GM12878 (cell line): ENCODE measurements around the gene CDX1. TPM values are rescaled to one million over a fixed set of nuclear protein-coding genes. Genes with fewer than 3 reads are reported as not detected.

Experiments used
- ATAC-seq: fragments of 200-7000 bp; cut with Tn5 transposase; 3 replicates; pipeline ENCODE4 v1.9.1; 2020; ENCODE audit warnings: mild to moderate bottlenecking, moderate library complexity
- BruUV-seq: library from RNA; stranded (reverse); fragments of 400-500 nt; replicated peaks from 2 replicates; lab custom pipeline; 2021; lab: Mats Ljungman, UMichigan
- CTCF ChIA-PET: fragments of 300-600 bp; sonication (Branson Sonifier 250); formaldehyde crosslinking; extraction: SDS; loops from one replicate; lab custom pipeline; 2021; ENCODE audit warnings: inconsistent platforms; lab: Yijun Ruan, JAX
- POLR2A ChIA-PET: fragments of 350-600 bp; formaldehyde crosslinking; extraction: SDS; loops from one replicate; lab custom pipeline; 2021; ENCODE audit warnings: inconsistent platforms; lab: Charles Lee
- RAD21 ChIA-PET: fragments of 300-600 bp; sonication (Branson Sonifier 250); formaldehyde crosslinking; loops from one replicate; lab custom pipeline; 2023; ENCODE audit warnings: antibody characterized with exemption; ENCODE audit not compliant: unreplicated experiment; lab: Charles Lee
- SMC1A ChIA-PET: fragments of 300-600 bp; sonication (Branson Sonifier 250); formaldehyde crosslinking; loops from one replicate; lab custom pipeline; 2023; ENCODE audit not compliant: unreplicated experiment, uncharacterized antibody; lab: Charles Lee
- DNase-seq: peaks from one replicate; pipeline ENCODE4 v3.0.0-alpha.2; 2011; ENCODE audit warnings: low read depth, low spot score
- FAIRE-seq: peaks from 3 replicates; lab custom pipeline; 2011; peaks lifted over from hg19 to GRCh38; lab: Jason Lieb, UNC
- H2AFZ ChIP-seq: 2 replicates; pipeline ENCODE4 v1.6.0; 2011; ENCODE audit warnings: low read depth, low read length, control low read depth; ENCODE audit not compliant: control insufficient read depth
- H3K27ac ChIP-seq: 2 replicates; pipeline ENCODE4 v1.5.1; 2011; ENCODE audit warnings: control low read depth; ENCODE audit not compliant: control insufficient read depth, insufficient read depth
- H3K27me3 ChIP-seq, 2 experiments: replicated peaks in 1 of 2; 2 replicates each; pipeline versions ENCODE4 v1.6.0 to v1.6.1; 2011; ENCODE audit warnings: low read length in 1 of 2; ENCODE audit not compliant: control insufficient read depth in 2 of 2, insufficient read depth in 2 of 2
- H3K36me3 ChIP-seq, 2 experiments: 2 replicates each; pipeline ENCODE4 v1.5.1; 2011; ENCODE audit warnings: low read length in 1 of 2; ENCODE audit not compliant: control insufficient read depth in 2 of 2, insufficient read depth in 2 of 2
- H3K4me1 ChIP-seq: 2 replicates; pipeline ENCODE4 v1.6.1; 2011; ENCODE audit warnings: mild to moderate bottlenecking, low read length, moderate library complexity, mixed read lengths; ENCODE audit not compliant: control insufficient read depth, insufficient read depth
- H3K4me2 ChIP-seq: 2 replicates; pipeline ENCODE4 v1.6.0; 2011; ENCODE audit warnings: control low read depth; ENCODE audit not compliant: control insufficient read depth, insufficient read depth
- H3K4me3 ChIP-seq: fragments of 200-600 bp; sonication (generic); 2 replicates; pipeline ENCODE4 v1.5.1; 2016
- H3K79me2 ChIP-seq: 2 replicates; pipeline ENCODE4 v1.6.0; 2011; ENCODE audit warnings: low read length; ENCODE audit not compliant: control insufficient read depth, insufficient read depth
- H3K9ac ChIP-seq: 2 replicates; pipeline ENCODE4 v1.8.0; 2011; ENCODE audit warnings: low read length, control low read depth, mixed read lengths; ENCODE audit not compliant: control insufficient read depth, insufficient read depth
- H3K9me3 ChIP-seq: replicated peaks from 3 replicates; pipeline ENCODE4 v1.5.1; 2011; ENCODE audit warnings: mild to moderate bottlenecking, low read length; ENCODE audit not compliant: control insufficient read depth, insufficient read depth
- H4K20me1 ChIP-seq: 2 replicates; pipeline ENCODE4 v1.6.0; 2011; ENCODE audit not compliant: control insufficient read depth, insufficient read depth
- EZH2 ChIP-seq: IDR thresholded peaks from 2 replicates; pipeline ENCODE4 v1.6.1; 2012; ENCODE audit warnings: low read depth, mild to moderate bottlenecking, control low read depth, inconsistent platforms, low read length, borderline replicate concordance; ENCODE audit not compliant: control insufficient read depth
- FOXK2 ChIP-seq: fragments of 450-650 bp; IDR thresholded peaks from 2 replicates; pipeline ENCODE4 v1.6.1; 2017; ENCODE audit warnings: mild to moderate bottlenecking, moderate library complexity
- HDAC2 ChIP-seq: fragments of 200-600 bp; sonication (generic); IDR thresholded peaks from 2 replicates; pipeline ENCODE4 v1.6.1; 2017
- HDGF ChIP-seq: fragments of 450-650 bp; IDR thresholded peaks from 2 replicates; pipeline ENCODE4 v1.6.1; 2016; ENCODE audit warnings: antibody characterized with exemption
- ZBED1 ChIP-seq: IDR thresholded peaks from 2 replicates; pipeline ENCODE4 v1.6.1; 2016; ENCODE audit warnings: borderline replicate concordance
- ZNF207 ChIP-seq: fragments of 450-650 bp; IDR thresholded peaks from 2 replicates; pipeline ENCODE4 v1.6.1; 2014; ENCODE audit warnings: antibody characterized with exemption, mild to moderate bottlenecking, borderline replicate concordance
- WGBS: methylation state at CpG from one replicate; pipeline ENCODE4 v1.1.6; 2016; ENCODE audit warnings: low lambda C conversion rate; ENCODE audit not compliant: insufficient replicate concordance, insufficient coverage; ENCODE audit errors: missing lambda C conversion rate; 5-methylcytosine and 5-hydroxymethylcytosine counted together
- in situ Hi-C: fragments of 300-500 bp; cut with MboI; formaldehyde crosslinking; loops from 9 replicates; pipeline ENCODE4 v1.14.3; 2018; ENCODE audit warnings: mixed read lengths
- intact Hi-C: fragments of 100-400 bp; cut with micrococcal nuclease; formaldehyde crosslinking; loops from one replicate; pipeline ENCODE4 v1.14.2; 2022; ENCODE audit not compliant: unreplicated experiment
- polyA plus RNA-seq, 11 experiments: library from polyadenylated mRNA; depleted of rRNA in 4 of 11; unstranded in 6 of 11; stranded (reverse) in 5 of 11; fragments of >200 nt; fragmentation: Nextera tagmentation in 4 of 11; fragmentation: Illumina TruSeq in 1 of 11; extraction: Ambion mirVana in 4 of 11; extraction: Trizol in 1 of 11; gene quantifications; 1 replicate in 1 of 11; 2 replicates in 10 of 11; pipeline versions ENCODE4 v1.2.1 to v1.2.3, GENCODE V29; 2011 to 2016; ENCODE audit warnings: inconsistent platforms in 2 of 11, missing spikeins in 2 of 11, low read depth in 1 of 11
- total RNA-seq, 4 experiments: library from RNA; depleted of rRNA in 3 of 4; stranded (reverse); fragments of >200 nt in 3 of 4; fragmentation: Illumina TruSeq in 1 of 4; extraction: Trizol in 1 of 4; gene quantifications; 2 replicates each; pipeline versions ENCODE4 v1.2.1 to v1.2.3, GENCODE V29; 2013 to 2021
- TF ChIP-seq, protein P1 (sequence below): IDR thresholded peaks from 2 replicates; pipeline ENCODE4 v1.6.1; 2011; ENCODE audit warnings: borderline replicate concordance, low read depth, mild to moderate bottlenecking, moderate library complexity, low read length; ENCODE audit not compliant: insufficient read depth, poor library complexity, severe bottlenecking
- TF ChIP-seq, protein P2 (sequence below): fragments of 450-650 bp; IDR thresholded peaks from 2 replicates; pipeline ENCODE4 v1.6.1; 2017; ENCODE audit warnings: mild to moderate bottlenecking, low read depth, inconsistent platforms; ENCODE audit not compliant: poor library complexity, severe bottlenecking
- TF ChIP-seq, protein P3 (sequence below): IDR thresholded peaks from 2 replicates; pipeline ENCODE4 v1.6.1; 2012; ENCODE audit warnings: improper control_type of control experiment, low read depth, low read length; ENCODE audit not compliant: insufficient replicate concordance

Gene CDX1
- total and polyA plus RNA-seq, 10 of the 15 experiments (the other 5 are each of a cell fraction or from before 2014, with no cell fraction given) = not detected

DNA sequence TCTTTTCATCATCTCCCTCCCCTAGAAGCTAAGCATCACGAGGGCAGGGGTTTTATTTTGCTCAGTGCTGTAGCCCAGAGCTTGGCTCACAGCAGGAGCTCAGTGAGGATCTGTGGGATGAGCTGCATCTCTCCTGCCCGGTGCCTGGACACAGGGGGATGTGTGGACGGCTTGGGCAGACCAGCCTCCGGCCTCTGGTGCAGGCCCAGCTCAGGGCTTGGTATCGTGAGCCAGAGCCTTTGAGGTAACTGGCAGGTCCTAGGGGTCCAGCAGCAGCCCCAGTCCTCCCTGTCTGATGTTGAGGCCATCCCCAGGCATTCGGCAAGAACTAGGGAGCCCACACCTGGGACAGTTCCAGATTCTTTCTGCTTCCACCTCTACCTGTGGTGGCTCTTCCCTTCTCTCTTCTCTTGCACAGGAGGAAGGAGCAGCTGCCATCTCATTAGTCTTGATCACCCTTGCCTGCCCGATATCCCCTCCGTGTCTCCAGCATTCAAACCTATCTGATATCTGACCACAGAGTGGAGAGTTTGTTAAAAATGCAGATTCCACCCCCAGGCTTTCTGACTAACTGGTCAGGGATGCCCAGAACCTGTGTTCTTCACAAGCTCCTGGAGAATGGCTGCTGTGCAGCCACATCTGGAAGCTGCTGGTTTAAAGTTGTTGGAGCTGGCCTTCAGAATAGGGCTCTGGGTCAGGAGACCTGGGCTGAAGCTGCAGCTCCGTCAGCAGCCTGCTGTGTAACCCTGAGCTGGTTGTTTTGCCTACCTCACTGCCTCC, 15.4 kb downstream of the CDX1 start:
- no peaks in the 10 kb centered on the region for H3K9me3 ChIP-seq
- 16% methylated on average over 9 of the region's 9 CpGs for WGBS
- intact Hi-C loops = no loop called here

More for the DNA sequence above, 15.4 kb downstream of the CDX1 start:
- CTCF ChIA-PET = no interaction called here
- TF ChIP-seq, protein P1, sequence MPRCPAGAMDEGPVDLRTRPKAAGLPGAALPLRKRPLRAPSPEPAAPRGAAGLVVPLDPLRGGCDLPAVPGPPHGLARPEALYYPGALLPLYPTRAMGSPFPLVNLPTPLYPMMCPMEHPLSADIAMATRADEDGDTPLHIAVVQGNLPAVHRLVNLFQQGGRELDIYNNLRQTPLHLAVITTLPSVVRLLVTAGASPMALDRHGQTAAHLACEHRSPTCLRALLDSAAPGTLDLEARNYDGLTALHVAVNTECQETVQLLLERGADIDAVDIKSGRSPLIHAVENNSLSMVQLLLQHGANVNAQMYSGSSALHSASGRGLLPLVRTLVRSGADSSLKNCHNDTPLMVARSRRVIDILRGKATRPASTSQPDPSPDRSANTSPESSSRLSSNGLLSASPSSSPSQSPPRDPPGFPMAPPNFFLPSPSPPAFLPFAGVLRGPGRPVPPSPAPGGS = no peak
- TF ChIP-seq ZBED1 (no peak), FOXK2 (no peak), EZH2 (no peak), HDAC2 (no peak), ZNF207 (no peak), HDGF (no peak)
- TF ChIP-seq, protein P2, sequence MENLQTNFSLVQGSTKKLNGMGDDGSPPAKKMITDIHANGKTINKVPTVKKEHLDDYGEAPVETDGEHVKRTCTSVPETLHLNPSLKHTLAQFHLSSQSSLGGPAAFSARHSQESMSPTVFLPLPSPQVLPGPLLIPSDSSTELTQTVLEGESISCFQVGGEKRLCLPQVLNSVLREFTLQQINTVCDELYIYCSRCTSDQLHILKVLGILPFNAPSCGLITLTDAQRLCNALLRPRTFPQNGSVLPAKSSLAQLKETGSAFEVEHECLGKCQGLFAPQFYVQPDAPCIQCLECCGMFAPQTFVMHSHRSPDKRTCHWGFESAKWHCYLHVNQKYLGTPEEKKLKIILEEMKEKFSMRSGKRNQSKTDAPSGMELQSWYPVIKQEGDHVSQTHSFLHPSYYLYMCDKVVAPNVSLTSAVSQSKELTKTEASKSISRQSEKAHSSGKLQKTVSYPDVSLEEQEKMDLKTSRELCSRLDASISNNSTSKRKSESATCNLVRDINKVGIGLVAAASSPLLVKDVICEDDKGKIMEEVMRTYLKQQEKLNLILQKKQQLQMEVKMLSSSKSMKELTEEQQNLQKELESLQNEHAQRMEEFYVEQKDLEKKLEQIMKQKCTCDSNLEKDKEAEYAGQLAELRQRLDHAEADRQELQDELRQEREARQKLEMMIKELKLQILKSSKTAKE = no peak
- TF ChIP-seq, protein P3, sequence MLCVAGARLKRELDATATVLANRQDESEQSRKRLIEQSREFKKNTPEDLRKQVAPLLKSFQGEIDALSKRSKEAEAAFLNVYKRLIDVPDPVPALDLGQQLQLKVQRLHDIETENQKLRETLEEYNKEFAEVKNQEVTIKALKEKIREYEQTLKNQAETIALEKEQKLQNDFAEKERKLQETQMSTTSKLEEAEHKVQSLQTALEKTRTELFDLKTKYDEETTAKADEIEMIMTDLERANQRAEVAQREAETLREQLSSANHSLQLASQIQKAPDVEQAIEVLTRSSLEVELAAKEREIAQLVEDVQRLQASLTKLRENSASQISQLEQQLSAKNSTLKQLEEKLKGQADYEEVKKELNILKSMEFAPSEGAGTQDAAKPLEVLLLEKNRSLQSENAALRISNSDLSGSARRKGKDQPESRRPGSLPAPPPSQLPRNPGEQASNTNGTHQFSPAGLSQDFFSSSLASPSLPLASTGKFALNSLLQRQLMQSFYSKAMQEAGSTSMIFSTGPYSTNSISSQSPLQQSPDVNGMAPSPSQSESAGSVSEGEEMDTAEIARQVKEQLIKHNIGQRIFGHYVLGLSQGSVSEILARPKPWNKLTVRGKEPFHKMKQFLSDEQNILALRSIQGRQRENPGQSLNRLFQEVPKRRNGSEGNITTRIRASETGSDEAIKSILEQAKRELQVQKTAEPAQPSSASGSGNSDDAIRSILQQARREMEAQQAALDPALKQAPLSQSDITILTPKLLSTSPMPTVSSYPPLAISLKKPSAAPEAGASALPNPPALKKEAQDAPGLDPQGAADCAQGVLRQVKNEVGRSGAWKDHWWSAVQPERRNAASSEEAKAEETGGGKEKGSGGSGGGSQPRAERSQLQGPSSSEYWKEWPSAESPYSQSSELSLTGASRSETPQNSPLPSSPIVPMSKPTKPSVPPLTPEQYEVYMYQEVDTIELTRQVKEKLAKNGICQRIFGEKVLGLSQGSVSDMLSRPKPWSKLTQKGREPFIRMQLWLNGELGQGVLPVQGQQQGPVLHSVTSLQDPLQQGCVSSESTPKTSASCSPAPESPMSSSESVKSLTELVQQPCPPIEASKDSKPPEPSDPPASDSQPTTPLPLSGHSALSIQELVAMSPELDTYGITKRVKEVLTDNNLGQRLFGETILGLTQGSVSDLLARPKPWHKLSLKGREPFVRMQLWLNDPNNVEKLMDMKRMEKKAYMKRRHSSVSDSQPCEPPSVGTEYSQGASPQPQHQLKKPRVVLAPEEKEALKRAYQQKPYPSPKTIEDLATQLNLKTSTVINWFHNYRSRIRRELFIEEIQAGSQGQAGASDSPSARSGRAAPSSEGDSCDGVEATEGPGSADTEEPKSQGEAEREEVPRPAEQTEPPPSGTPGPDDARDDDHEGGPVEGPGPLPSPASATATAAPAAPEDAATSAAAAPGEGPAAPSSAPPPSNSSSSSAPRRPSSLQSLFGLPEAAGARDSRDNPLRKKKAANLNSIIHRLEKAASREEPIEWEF = no peak
- H3K27ac ChIP-seq = no peak overlapping the region
- DNase-seq (no peak), FAIRE-seq (no peak), ATAC-seq (no peak)
- in situ Hi-C loops = no loop called here
- POLR2A ChIA-PET = no interaction called here
- SMC1A ChIA-PET = interaction anchor here (0.6 to 2.1 kb wide), 3 partner anchors 9 to 865 kb away, joined by 3 to 7 read pairs (median 4); no protein-coding TSS in a partner anchor
- H2AFZ ChIP-seq = no peak overlapping the region
- no peaks in the 10 kb centered on the region for H3K79me2 ChIP-seq
- H3K36me3 ChIP-seq = no peaks in the 10 kb centered on the region
- BruUV-seq = no TSS peak
- RAD21 ChIA-PET = no interaction called here
- H3K4me2 ChIP-seq = no peak overlapping the region
- no peak overlapping the region for H3K9ac ChIP-seq
- no peak overlapping the region for H3K4me3 ChIP-seq
- no peaks in the 10 kb centered on the region for H4K20me1 ChIP-seq
- H3K27me3 ChIP-seq = no peaks in the 10 kb centered on the region; a peak in 1 of 4 replicates
- no peaks in the 10 kb centered on the region for H3K4me1 ChIP-seq
